HG03280 (cell line): ENCODE measurements around the gene FRMD4A.
"Not testable (repeated sequence)": the region's sequence is repeated elsewhere in the genome, so short reads cannot be mapped to it uniquely, and the experiment has no call there.

Experiments used
- ATAC-seq: cut with Tn5 transposase; IDR thresholded peaks from one replicate; pipeline ENCODE4 v1.9.1; 2021; ENCODE audit warnings: mild to moderate bottlenecking, moderate library complexity; ENCODE audit not compliant: unreplicated experiment

Gene FRMD4A

GRCh38 chr10:13773496-13774170 is 557.1 kb downstream of the FRMD4A start:
- no peak for ATAC-seq

GRCh38 chr10:13773043-13773442 is 557.7 kb downstream of the FRMD4A start:
- ATAC-seq, result no peak

- no peak for ATAC-seq
Measured at GRCh38 chr10:13771992-13772391, 558.7 kb downstream of the FRMD4A start.

GRCh38 chr10:13770760-13771493 is 559.8 kb downstream of the FRMD4A start:
- no peak for ATAC-seq

- ATAC-seq, result no peak
Measured at GRCh38 chr10:13769946-13770345, 560.8 kb downstream of the FRMD4A start.

GRCh38 chr10:13767676-13768178 is 563.0 kb downstream of the FRMD4A start:
- ATAC-seq, result no peak

- not testable (repeated sequence) for ATAC-seq
Measured at GRCh38 chr10:13767148-13767547, 563.6 kb downstream of the FRMD4A start.

- no peak for ATAC-seq
Measured at GRCh38 chr10:13765641-13766341, 564.9 kb downstream of the FRMD4A start.

- ATAC-seq, result no peak
Measured at GRCh38 chr10:13761490-13762091, 569.1 kb downstream of the FRMD4A start.

GRCh38 chr10:13759168-13759567 is 571.6 kb downstream of the FRMD4A start:
- ATAC-seq, result no peak

- no peak for ATAC-seq
Measured at GRCh38 chr10:13758756-13759155, 572.0 kb downstream of the FRMD4A start.

GRCh38 chr10:13758312-13758711 is 572.4 kb downstream of the FRMD4A start:
- no peak for ATAC-seq

- no peak for ATAC-seq
Measured at GRCh38 chr10:13754277-13754676, 576.4 kb downstream of the FRMD4A start.

- no peak for ATAC-seq
Measured at GRCh38 chr10:13751191-13751764, 579.4 kb downstream of the FRMD4A start.

GRCh38 chr10:13750299-13751190 is 580.2 kb downstream of the FRMD4A start:
- no peak for ATAC-seq

GRCh38 chr10:13745271-13745670 is 585.5 kb downstream of the FRMD4A start:
- ATAC-seq, result no peak

- ATAC-seq, result no peak
Measured at GRCh38 chr10:13743963-13744362, 586.8 kb downstream of the FRMD4A start.

GRCh38 chr10:13743101-13743693 is 587.5 kb downstream of the FRMD4A start:
- ATAC-seq, result no peak

- no peak for ATAC-seq
Measured at GRCh38 chr10:13741438-13741837, 589.3 kb downstream of the FRMD4A start.
